Stimulated activated naive CD8-positive, alpha-beta T cell treated with anti-CD3 and anti-CD28 coated beads, Interleukin-15, Interleukin-2, amounts not matched to agents 100 ng/mL and 50 ng/mL, for 24 hours (primary cell): ENCODE results near the gene FMR1NB.

Experiments
- H3K27ac Mint-ChIP-seq: one replicate; pipeline ENCODE4 v1.8.0; 2021; ENCODE audit warnings: mild to moderate bottlenecking, mixed read lengths
- H3K27me3 Mint-ChIP-seq: one replicate; pipeline ENCODE4 v1.8.0; 2021; ENCODE audit warnings: mixed read lengths
- H3K36me3 Mint-ChIP-seq: one replicate; pipeline ENCODE4 v1.8.0; 2021; ENCODE audit warnings: low read depth, mixed read lengths
- H3K4me1 Mint-ChIP-seq: one replicate; pipeline ENCODE4 v1.8.0; 2021; ENCODE audit warnings: low read depth, mixed read lengths
- H3K4me3 Mint-ChIP-seq: one replicate; pipeline ENCODE4 v1.8.0; 2021; ENCODE audit warnings: mild to moderate bottlenecking, mixed read lengths
- H3K9me3 Mint-ChIP-seq: one replicate; pipeline ENCODE4 v1.8.0; 2021; ENCODE audit warnings: mixed read lengths

The FMR1NB gene

DNA sequence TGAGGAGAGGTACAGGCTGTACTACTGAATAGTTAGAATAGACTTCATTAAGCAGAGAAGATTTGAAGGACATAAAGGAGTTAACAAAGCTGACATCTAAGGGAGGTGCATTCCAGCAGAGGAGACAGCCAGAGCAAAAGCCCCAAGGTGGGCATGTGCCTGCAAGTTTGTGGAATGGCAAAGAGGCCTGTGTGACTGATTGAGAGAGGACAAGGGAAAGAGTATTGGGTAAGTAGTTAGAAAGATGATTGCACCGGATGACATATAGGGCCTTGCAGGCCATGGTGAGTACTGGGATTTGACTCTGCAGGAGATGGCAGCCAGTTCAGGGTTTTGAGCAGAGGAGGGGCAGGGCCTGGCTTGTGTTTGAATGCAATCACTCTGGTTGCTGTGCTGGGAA is 55.9 kb downstream of the FMR1NB start:
- no peak overlapping the region for H3K4me3 Mint-ChIP-seq

GRCh38 chrX:148043271-148043855 is 62.2 kb downstream of the FMR1NB start:
- Mint-ChIP-seq H3K4me1 (no peaks in the 10 kb centered on the region), H3K4me3 (no peak overlapping the region), H3K27ac (no peak overlapping the region), H3K9me3 (no peaks in the 10 kb centered on the region), H3K27me3 (no peaks in the 10 kb centered on the region), H3K36me3 (no peaks in the 10 kb centered on the region)

More for the DNA sequence above, 55.9 kb downstream of the FMR1NB start:
- Mint-ChIP-seq H3K27me3 (no peaks in the 10 kb centered on the region), H3K4me1 (no peaks in the 10 kb centered on the region), H3K27ac (no peak overlapping the region), H3K36me3 (no peaks in the 10 kb centered on the region), H3K9me3 (no peaks in the 10 kb centered on the region)

DNA sequence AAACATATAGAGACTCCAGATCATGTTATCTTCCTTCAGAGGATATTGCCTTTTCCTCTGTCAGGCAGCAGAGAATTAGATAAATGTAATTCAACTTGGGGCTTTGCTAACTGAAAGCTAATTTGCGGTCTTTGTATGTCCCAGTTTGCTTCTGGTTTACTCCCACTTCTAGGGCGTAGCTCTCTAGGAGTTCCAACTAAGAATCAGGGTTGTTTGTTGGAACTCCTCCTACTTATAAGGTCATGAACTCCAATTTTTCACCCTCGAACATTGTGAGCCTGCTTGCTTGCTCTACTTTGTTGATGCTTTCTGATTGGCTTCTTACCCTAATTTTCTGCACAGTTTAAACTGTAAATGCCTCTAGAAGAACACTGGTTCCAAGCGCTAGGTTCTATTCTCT is 66.1 kb downstream of the FMR1NB start:
- Mint-ChIP-seq H3K36me3 (no peaks in the 10 kb centered on the region), H3K27ac (no peak overlapping the region), H3K27me3 (no peaks in the 10 kb centered on the region), H3K9me3 (no peaks in the 10 kb centered on the region), H3K4me1 (no peaks in the 10 kb centered on the region), H3K4me3 (no peak overlapping the region)

DNA sequence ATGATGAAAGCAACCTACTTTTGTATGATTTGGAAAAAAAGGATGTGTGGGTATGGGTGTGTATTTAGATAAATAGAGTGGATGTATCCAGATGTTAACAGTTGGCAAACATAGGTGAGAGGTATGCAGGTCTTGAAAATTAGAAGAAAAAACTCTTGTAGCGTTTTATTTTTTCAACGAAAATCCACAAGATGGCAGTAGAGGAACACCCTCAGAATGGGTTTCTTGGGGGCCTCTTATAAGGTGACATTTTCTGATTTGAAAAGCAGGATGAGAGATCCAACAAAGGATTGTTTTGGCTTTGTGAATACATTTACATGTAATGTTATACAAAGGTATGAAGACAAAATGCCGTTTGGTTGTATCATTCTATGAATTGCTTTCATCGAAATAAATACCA is 68.3 kb downstream of the FMR1NB start:
- Mint-ChIP-seq H3K9me3 (no peaks in the 10 kb centered on the region), H3K27ac (no peak overlapping the region), H3K4me1 (no peaks in the 10 kb centered on the region), H3K36me3 (no peaks in the 10 kb centered on the region), H3K4me3 (no peak overlapping the region), H3K27me3 (no peaks in the 10 kb centered on the region)

GRCh38 chrX:148051973-148052372 is 70.8 kb downstream of the FMR1NB start:
- H3K36me3 Mint-ChIP-seq = no peaks in the 10 kb centered on the region
- no peak overlapping the region for H3K27ac Mint-ChIP-seq
- no peak overlapping the region for H3K4me3 Mint-ChIP-seq
- no peaks in the 10 kb centered on the region for H3K27me3 Mint-ChIP-seq
- H3K4me1 Mint-ChIP-seq = no peaks in the 10 kb centered on the region
- H3K9me3 Mint-ChIP-seq = no peaks in the 10 kb centered on the region

DNA sequence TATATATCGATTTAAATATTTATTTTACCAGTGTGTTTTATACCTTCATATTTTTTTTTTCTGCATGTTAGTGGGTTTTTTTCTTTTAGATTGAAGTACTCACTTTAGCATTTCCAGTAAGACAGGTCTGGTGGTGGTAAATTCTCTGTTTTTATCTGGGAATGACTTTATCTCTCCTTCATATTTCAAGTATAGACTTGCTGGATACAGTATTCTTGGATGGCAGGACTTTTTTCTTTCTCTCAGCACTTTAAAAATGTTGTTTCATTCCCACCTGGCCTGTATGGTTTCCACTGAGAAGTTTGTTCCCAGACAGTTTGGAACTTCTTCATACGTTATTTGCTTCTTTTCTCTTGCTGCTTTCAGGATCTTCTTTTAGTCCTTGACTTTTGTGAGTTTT is 86.1 kb downstream of the FMR1NB start:
- peaks cover 3% of the 10 kb centered on the region for H3K4me1 Mint-ChIP-seq
- H3K9me3 Mint-ChIP-seq = peaks cover 6% of the 10 kb centered on the region
- H3K4me3 Mint-ChIP-seq = no peak overlapping the region
- H3K36me3 Mint-ChIP-seq = no peaks in the 10 kb centered on the region
- H3K27ac Mint-ChIP-seq = no peak overlapping the region
- H3K27me3 Mint-ChIP-seq = no peaks in the 10 kb centered on the region

DNA sequence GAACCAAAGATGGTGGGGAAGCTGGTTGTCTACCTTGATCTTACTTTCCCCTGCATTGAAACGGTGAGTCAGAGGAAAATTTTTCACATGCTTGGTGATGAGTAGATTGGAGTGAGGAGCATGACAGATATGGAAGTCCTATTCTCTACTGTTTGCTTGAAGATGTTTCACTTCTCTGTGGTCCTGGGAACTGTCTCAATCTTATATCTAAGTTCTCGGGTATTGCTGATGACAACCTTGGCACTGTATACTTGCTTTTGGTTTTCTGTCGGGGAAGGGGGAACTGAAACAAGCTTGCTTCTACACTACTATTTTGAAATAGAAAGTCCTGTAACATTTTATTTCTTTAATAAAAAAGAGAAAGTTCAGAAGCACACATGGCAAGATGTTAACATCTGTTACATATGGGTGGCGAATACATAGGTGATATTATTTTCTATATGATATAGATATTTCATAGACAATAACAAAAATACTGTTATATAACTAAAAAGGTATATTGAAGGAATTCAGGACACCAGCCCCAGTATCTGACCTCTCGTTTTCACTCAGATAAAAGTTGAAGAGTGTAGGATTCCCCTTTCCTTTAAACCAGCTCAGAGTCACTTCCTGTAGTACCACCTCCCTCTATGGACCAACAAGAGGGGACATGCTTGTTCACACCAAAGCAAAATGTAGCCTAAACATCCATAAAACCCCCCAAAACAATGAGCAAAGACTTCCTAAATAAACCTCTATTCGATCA is 88.8 kb downstream of the FMR1NB start:
- Mint-ChIP-seq H3K27ac (no peak overlapping the region), H3K4me1 (peaks cover 3% of the 10 kb centered on the region), H3K9me3 (peaks cover 6% of the 10 kb centered on the region), H3K36me3 (no peaks in the 10 kb centered on the region), H3K4me3 (no peak overlapping the region), H3K27me3 (no peaks in the 10 kb centered on the region)

- Mint-ChIP-seq H3K36me3 (no peaks in the 10 kb centered on the region), H3K9me3 (peaks cover 6% of the 10 kb centered on the region), H3K4me1 (peaks cover 3% of the 10 kb centered on the region), H3K4me3 (no peak overlapping the region), H3K27ac (no peak overlapping the region), H3K27me3 (no peaks in the 10 kb centered on the region)
Observed at GRCh38 chrX:148070504-148070877, 89.4 kb downstream of the FMR1NB start.
